Left renal pelvis (tissue), 4 donors: ENCODE measurements around the gene DISP2. TPM values are rescaled to one million over a fixed set of nuclear protein-coding genes. Genes with fewer than 3 reads are reported as not detected.
A peak's percentile ranks its signal among the peaks of the same experiment; 100 is the strongest.

Experiments used
- DNase-seq, 4 donors: peaks; one replicate each; pipeline ENCODE4 v3.0.0-alpha.2; 2013; ENCODE audit warnings: low read depth in 4 of 4, low spot score in 3 of 4
- polyA plus RNA-seq, 4 donors: library from polyadenylated mRNA; unstranded; fragments of 120-200 nt; gene quantifications; one replicate each; pipeline ENCODE4 v1.2.1, GENCODE V29; 2013; ENCODE audit not compliant: insufficient read length in 4 of 4

The DISP2 gene
- 1 to 10 TPM in 1 of 4 donors, under 1 TPM in 3; 0.11 to 4.6 (median 0.48) TPM for polyA plus RNA-seq

- DNase-seq, result no peak
Measured at GRCh38 chr15:40357723-40358470, at the start of gene DISP2. Gene DISP2, plus strand, starts transcription at chr15:40358219. Its CDS starts 103 bp downstream, at chr15:40358322.

GRCh38 chr15:40309344-40309862 is 48.6 kb upstream of the DISP2 start:
- DNase-seq, result no peak

GRCh38 chr15:40310001-40310959 is 47.7 kb upstream of the DISP2 start:
- no peak for DNase-seq

GRCh38 chr15:40310993-40311392 is 47.0 kb upstream of the DISP2 start:
- DNase-seq, result no peak

GRCh38 chr15:40312370-40313158 is 45.5 kb upstream of the DISP2 start:
- DNase-seq, result no peak

- no peak for DNase-seq
Measured at GRCh38 chr15:40313531-40314398, 44.3 kb upstream of the DISP2 start.

- DNase-seq, result no peak
Measured at GRCh38 chr15:40314723-40315276, 43.2 kb upstream of the DISP2 start.

GRCh38 chr15:40316931-40317330 is 41.1 kb upstream of the DISP2 start:
- no peak for DNase-seq

GRCh38 chr15:40317580-40317979 is 40.4 kb upstream of the DISP2 start:
- DNase-seq, result no peak

GRCh38 chr15:40320409-40320808 is 37.6 kb upstream of the DISP2 start:
- no peak for DNase-seq

GRCh38 chr15:40320931-40321371 is 37.1 kb upstream of the DISP2 start:
- DNase-seq, result no peak

- DNase-seq, result no peak
Measured at GRCh38 chr15:40322531-40323238, 35.3 kb upstream of the DISP2 start.

GRCh38 chr15:40323239-40323952 is 34.6 kb upstream of the DISP2 start, which contains the start of gene INAFM2:
Gene INAFM2, plus strand, starts transcription at chr15:40323692. Its CDS starts 364 bp downstream, at chr15:40324056.
- DNase-seq, result peak; percentile 81 to 90 (median 86)

GRCh38 chr15:40323953-40324937 is 33.8 kb upstream of the DISP2 start:
- DNase-seq, result no peak

GRCh38 chr15:40325188-40325587 is 32.8 kb upstream of the DISP2 start:
- no peak for DNase-seq

- DNase-seq, result no peak
Measured at GRCh38 chr15:40325700-40326099, 32.3 kb upstream of the DISP2 start.
